Activated T-cell treated with anti-CD3 and anti-CD28 coated beads for 4 hours (primary cell): ENCODE data around the gene BCAS1.
A peak's percentile ranks its signal among the peaks of the same experiment; 100 is the strongest.

ENCODE experiments used
- DNase-seq: peaks from one replicate; pipeline ENCODE4 v3.0.0-alpha.2; 2020

BCAS1 gene

GRCh38 chr20:53920647-53921245 lies 149.6 kb downstream of the BCAS1 start:
- DNase-seq: no peak

DNA sequence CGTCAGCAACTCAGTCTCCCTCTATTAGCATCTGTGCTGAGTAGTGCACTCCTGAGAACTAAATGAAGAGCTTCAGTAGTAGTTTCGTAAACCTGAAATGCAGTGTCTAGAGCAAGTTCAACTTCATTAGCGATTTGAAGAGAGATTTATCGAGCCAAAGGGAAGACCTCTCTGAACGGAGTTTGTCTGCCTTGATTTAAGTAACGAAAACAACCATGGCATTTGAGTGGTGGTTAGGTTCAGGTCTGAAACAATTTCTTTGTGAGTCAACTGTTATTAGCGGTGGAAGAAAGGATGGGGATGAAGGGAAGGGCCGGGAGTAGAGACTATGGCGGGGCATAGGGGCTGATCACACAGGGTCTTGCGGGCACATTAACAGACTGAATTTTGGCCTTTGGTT lies 150.5 kb downstream of the BCAS1 start:
- no peak for DNase-seq

- no peak for DNase-seq
These were observed 151.4 kb downstream of the BCAS1 start for GRCh38 chr20:53918949-53919361.

DNA sequence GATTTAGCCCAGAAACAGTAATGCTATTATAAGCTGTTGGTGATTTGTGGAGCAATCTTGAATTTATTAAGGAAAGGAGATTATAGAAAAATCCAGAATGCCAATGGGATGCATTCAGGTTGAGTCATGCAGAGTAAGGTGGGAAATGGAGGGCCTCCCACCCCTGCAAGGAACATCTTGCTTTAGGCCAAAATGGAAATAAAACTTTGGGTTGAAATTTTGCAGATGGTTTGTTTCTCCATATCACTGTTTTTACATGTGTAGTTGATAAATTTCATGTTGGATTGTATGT lies 152.4 kb downstream of the BCAS1 start:
- DNase-seq: no peak

GRCh38 chr20:53917145-53918019 lies 153.0 kb downstream of the BCAS1 start:
- no peak for DNase-seq

DNA sequence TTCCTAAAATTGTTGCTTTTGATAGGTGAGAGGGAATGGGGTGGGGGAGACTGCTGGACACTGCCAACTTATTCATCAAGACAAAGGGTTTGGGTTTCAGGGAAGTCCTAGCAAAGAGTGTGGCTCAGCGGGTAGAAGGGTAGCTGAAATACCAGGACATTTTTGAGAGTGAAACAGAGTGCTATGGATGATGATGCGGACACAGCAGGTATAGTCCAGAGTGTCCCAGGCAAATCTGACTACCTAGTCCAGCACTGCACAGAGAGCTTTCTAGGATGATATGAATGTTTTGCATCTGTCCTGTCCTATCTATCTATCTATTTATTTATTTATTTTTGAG lies 154.3 kb downstream of the BCAS1 start:
- DNase-seq: no peak

GRCh38 chr20:53915446-53916172 lies 154.8 kb downstream of the BCAS1 start:
- peak; percentile 99 for DNase-seq

GRCh38 chr20:53914781-53915445 lies 155.5 kb downstream of the BCAS1 start:
- no peak for DNase-seq

DNA sequence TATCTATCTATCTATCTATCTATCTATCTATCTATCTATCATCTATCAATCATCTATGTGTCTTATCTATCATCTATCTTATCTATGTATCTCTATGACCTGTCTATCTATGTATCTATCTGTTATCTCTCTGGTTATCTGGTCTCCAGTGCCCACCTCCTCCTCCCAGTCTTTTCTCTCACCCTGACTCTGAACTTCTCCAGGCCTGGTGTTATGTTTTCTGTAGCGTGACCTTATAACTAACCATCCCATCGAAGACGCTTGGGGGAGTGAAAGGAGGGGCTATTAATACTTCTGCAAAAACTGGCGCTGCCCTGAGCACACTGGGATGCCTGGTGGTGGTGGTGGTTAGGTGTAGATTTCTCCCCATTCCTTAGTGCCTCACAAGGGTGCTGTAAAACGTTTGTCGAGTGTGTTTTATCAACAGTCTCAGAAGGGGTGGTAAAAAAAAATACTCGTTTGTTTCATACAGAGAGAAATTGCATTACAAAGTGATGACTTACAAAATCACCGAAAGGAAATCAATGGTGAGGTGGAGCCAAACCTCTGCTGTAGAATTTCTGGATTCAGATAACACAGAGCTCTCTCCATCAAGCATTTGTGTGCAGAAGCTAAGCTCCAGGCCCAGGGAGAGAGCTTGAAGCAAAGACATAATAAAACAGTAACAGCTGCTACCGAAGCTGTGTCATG lies 156.2 kb downstream of the BCAS1 start:
- DNase-seq: no peak

DNA sequence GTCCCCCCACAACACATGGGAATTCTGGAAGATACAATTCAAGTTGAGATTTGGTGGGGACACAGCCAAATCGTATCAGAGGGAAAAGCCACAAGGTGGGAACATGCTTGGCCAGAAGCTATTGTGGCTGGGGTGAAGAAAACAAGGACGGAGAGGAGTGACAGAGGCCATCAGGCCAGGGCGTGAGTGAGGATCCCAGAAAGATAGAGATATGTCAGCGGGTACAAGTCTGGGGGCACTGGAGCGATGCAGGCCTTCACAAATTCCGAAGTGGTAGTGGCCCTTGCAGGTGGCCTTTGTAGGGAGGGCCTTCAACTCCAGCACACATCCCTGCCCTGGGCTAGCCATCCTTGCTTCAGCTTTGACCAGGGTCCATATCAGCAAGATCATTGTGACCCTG lies 159.1 kb downstream of the BCAS1 start:
- no peak for DNase-seq

DNA sequence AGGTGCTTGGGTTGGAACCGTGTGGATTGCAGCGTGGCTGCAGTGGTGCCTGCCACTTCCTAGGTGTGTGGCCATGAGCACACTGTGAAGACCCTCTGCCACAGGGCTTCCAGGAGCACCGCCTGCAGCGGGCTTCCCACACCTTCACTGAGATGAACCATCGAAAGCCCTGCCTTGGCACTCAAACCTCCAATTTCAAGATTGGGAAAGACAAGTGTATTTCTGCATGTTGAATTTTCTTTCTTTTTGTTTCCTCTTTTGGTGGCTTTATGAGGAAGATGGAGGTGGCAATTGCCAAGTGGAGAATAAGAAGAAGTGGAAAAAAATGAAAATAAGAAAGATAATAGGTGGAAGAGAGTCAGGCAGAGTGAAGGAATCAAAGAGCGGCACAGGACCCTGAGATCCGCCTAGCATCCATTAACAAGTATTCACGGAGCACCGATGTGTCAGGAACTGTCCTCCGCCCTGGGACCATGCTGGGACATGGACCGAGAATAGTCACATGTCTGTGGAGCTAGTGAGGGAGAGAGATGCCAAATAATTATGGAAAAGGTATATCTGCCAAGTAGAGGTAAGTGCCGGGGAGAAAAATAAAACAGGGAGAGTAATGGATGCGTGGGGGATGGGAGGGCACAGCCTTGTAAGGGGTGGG lies 159.9 kb downstream of the BCAS1 start:
- DNase-seq: no peak

- DNase-seq: no peak
These were observed 162.2 kb downstream of the BCAS1 start for GRCh38 chr20:53907968-53908751.

GRCh38 chr20:53905820-53906191 lies 164.6 kb downstream of the BCAS1 start:
- no peak for DNase-seq

DNA sequence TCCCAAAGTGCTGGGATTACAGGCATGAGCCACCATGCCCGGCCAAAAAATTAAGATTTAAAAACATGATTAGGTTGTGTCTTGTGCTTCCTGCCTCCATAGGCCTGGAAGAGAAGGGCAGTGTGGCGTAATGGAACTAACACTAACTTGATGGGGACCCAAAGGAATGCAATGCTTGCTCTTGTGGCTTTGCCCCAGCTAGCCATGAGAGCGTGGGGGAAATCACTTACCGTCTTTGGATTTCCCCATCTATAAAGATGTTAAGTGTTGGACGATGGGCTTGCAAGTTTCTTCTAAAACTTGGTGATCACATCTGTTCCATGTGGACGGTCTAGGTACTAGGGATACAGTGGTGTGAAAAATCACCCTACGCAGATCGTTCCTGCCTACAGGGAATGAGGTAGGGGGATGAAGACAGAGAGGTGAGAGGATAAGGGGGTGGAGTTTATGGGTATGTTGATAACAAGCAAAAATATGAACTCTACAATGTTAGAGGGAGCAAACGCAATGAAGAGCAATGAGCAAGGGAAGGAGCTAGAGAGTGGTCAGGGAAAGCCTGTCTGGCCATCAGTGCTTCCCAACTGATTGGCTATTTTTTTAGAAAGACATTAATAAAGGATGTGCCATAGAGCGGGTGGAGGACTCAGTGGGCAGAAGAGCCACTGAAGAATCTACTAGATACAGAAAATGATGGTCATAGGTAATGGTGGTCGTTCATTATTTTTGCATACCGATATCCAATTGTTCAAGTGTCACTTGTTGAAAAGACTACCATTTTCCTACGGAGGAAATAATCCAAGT lies 165.2 kb downstream of the BCAS1 start:
- DNase-seq: no peak

DNA sequence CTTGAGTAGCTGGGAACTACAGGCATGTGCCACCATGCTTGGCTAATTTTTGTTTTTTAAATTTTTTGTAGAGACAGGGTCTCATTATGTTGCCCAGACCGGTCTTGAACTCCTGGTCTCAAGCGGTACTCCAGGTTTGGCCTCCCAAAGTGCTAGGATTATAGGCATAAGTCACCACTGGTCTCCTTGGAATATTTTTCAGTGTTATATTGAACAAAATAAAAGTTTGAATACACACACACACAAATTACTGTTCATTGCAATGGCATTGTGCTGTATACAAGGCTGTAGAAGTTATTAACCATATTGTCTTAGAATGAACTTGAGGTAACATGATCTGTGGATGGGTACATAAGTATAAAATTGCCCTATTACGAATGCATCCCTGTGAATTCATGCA lies 166.1 kb downstream of the BCAS1 start:
- DNase-seq: no peak

GRCh38 chr20:53903652-53903987 lies 166.8 kb downstream of the BCAS1 start:
- no peak for DNase-seq

- DNase-seq: no peak
These were observed 167.3 kb downstream of the BCAS1 start for GRCh38 chr20:53902968-53903651.

- DNase-seq: no peak
These were observed 168.8 kb downstream of the BCAS1 start for GRCh38 chr20:53901497-53902096.

DNA sequence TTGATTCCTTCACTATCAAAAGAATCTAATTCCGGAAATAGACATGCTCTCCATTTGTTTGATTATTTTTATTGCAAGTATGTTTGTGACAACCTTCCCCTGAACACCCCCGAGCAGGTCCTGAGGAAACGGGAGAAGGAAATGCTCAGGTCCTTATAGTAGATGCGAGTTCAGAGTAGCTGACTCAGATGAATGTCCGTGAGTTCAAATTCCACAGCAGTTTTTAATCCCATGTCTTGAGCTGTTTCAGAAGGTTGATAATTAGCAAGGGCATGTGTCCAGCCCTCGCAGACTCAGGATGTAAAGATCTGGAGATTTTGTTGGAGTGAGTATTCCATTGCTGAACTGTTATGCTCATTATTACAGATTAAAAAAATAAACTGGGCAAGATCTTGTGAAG lies 169.3 kb downstream of the BCAS1 start:
- no peak for DNase-seq
